ENCODE results near the gene GADD45G.

Gene GADD45G

GRCh38 chr9:89628601-89629000 lies 23.8 kb downstream of the GADD45G start:
- H3K36me3 ChIP-seq (ENCODE audit: control insufficient read depth, insufficient read depth, low read length) = no peaks in the 10 kb centered on the region
- peaks cover 3% of the 10 kb centered on the region for H3K27me3 ChIP-seq (replicated peaks; ENCODE audit: control insufficient read depth, insufficient read depth, low read length)
- no peak for DNase-seq (ENCODE audit: extremely low read depth, insufficient read length)
- no peak overlapping the region for H3K4me3 ChIP-seq (replicated peaks; ENCODE audit: low read depth, low read length)
- TF ChIP-seq CTCF (IDR thresholded peaks at IDR 0.05; ENCODE audit: insufficient read depth, low read length, poor library complexity, severe bottlenecking) = no peak

- no peak for DNase-seq (ENCODE audit: extremely low read depth, insufficient read length)
- no peak for TF ChIP-seq CTCF (IDR thresholded peaks at IDR 0.05; ENCODE audit: insufficient read depth, low read length, poor library complexity, severe bottlenecking)
- H3K4me3 ChIP-seq (replicated peaks; ENCODE audit: low read depth, low read length) = no peak overlapping the region
Observed at GRCh38 chr9:89629081-89629976, 24.5 kb downstream of the GADD45G start.

GRCh38 chr9:89630508-89630907 lies 25.7 kb downstream of the GADD45G start:
- no peak overlapping the region for H3K4me3 ChIP-seq (replicated peaks; ENCODE audit: low read depth, low read length)
- DNase-seq (ENCODE audit: extremely low read depth, insufficient read length) = no peak
- H3K27me3 ChIP-seq (replicated peaks; ENCODE audit: control insufficient read depth, insufficient read depth, low read length) = peaks cover 4% of the 10 kb centered on the region
- no peaks in the 10 kb centered on the region for H3K36me3 ChIP-seq (ENCODE audit: control insufficient read depth, insufficient read depth, low read length)
- no peak for TF ChIP-seq CTCF (IDR thresholded peaks at IDR 0.05; ENCODE audit: insufficient read depth, low read length, poor library complexity, severe bottlenecking)

More at GRCh38 chr9:89629081-89629976, 24.5 kb downstream of the GADD45G start:
- peaks cover 4% of the 10 kb centered on the region for H3K27me3 ChIP-seq (replicated peaks; ENCODE audit: control insufficient read depth, insufficient read depth, low read length)
- H3K36me3 ChIP-seq (ENCODE audit: control insufficient read depth, insufficient read depth, low read length) = no peaks in the 10 kb centered on the region

- Histone ChIP-seq H3K27me3 (replicated peaks; ENCODE audit: control insufficient read depth, insufficient read depth, low read length) (peaks cover 4% of the 10 kb centered on the region), H3K36me3 (ENCODE audit: control insufficient read depth, insufficient read depth, low read length) (no peaks in the 10 kb centered on the region), H3K4me3 (replicated peaks; ENCODE audit: low read depth, low read length) (no peak overlapping the region)
- no peak for DNase-seq (ENCODE audit: extremely low read depth, insufficient read length)
- no peak for TF ChIP-seq CTCF (IDR thresholded peaks at IDR 0.05; ENCODE audit: insufficient read depth, low read length, poor library complexity, severe bottlenecking)
Observed at GRCh38 chr9:89631384-89631783, 26.6 kb downstream of the GADD45G start.

GRCh38 chr9:89632192-89632733 lies 27.5 kb downstream of the GADD45G start:
- peaks cover 3% of the 10 kb centered on the region for H3K27me3 ChIP-seq (replicated peaks; ENCODE audit: control insufficient read depth, insufficient read depth, low read length)
- no peak overlapping the region for H3K4me3 ChIP-seq (replicated peaks; ENCODE audit: low read depth, low read length)
- TF ChIP-seq CTCF (IDR thresholded peaks at IDR 0.05; ENCODE audit: insufficient read depth, low read length, poor library complexity, severe bottlenecking) = no peak
- H3K36me3 ChIP-seq (ENCODE audit: control insufficient read depth, insufficient read depth, low read length) = no peaks in the 10 kb centered on the region
- no peak for DNase-seq (ENCODE audit: extremely low read depth, insufficient read length)
